Suprapubic skin (tissue), 4 donors: ENCODE data around the gene OAS1. TPM values are rescaled to one million over a fixed set of nuclear protein-coding genes. Genes with fewer than 3 reads are reported as not detected.

Experiments
- DNase-seq, 2 donors: peaks; one replicate each; pipeline ENCODE4 v3.0.0-alpha.2; 2019; ENCODE audit warnings: low spot score in 2 of 2
- H3K27ac ChIP-seq: fragments of 200-600 bp; sonication (generic); one replicate; pipeline ENCODE4 v1.5.1; 2019
- H3K27me3 ChIP-seq: fragments of 200-600 bp; sonication (generic); one replicate; pipeline ENCODE4 v1.5.1; 2019
- H3K36me3 ChIP-seq: fragments of 200-600 bp; sonication (generic); one replicate; pipeline ENCODE4 v1.5.1; 2019
- H3K4me1 ChIP-seq: fragments of 200-600 bp; sonication (generic); one replicate; pipeline ENCODE4 v1.5.1; 2019
- H3K4me3 ChIP-seq: fragments of 200-600 bp; sonication (generic); one replicate; pipeline ENCODE4 v1.5.1; 2019; ENCODE audit warnings: mild to moderate bottlenecking
- H3K9me3 ChIP-seq: fragments of 200-600 bp; sonication (generic); one replicate; pipeline ENCODE4 v1.5.1; 2019
- CTCF ChIP-seq, 2 donors: fragments of 200-600 bp in 1 of 2; fragments of 450-650 bp in 1 of 2; sonication (generic) in 1 of 2; IDR thresholded peaks; one replicate each; pipeline ENCODE4 v1.5.1; 2016 to 2019; ENCODE audit warnings: antibody characterized with exemption in 2 of 2, mild to moderate bottlenecking in 1 of 2, moderate library complexity in 1 of 2
- EP300 ChIP-seq: sonication (generic); formaldehyde crosslinking; IDR thresholded peaks from one replicate; pipeline ENCODE4 v1.6.1; 2017; ENCODE audit warnings: antibody characterized with exemption
- POLR2A ChIP-seq, 2 donors: fragments of 450-650 bp; IDR thresholded peaks; one replicate each; pipeline ENCODE4 v1.6.1; 2017; ENCODE audit warnings: antibody characterized with exemption in 2 of 2, mild to moderate bottlenecking in 2 of 2, moderate library complexity in 2 of 2
- POLR2AphosphoS5 ChIP-seq, 3 donors: sonication (generic); formaldehyde crosslinking; IDR thresholded peaks; one replicate each; pipeline ENCODE4 v1.6.1; 2017; ENCODE audit warnings: antibody characterized with exemption in 3 of 3
- WGBS: methylation state at CpG from one replicate; pipeline ENCODE4 v1.1.5; 2018; 5-methylcytosine and 5-hydroxymethylcytosine counted together
- total RNA-seq, 4 donors: library from RNA; depleted of rRNA; stranded (reverse); fragments of >200 nt; gene quantifications; one replicate each; pipeline ENCODE4 v1.1.0, GENCODE V29; 2016

Gene OAS1
- total RNA-seq, 4 donors from 2014 or later: 20.6 to 26.8 (median 23.5) TPM

GRCh38 chr12:112961074-112961473, 54.3 kb downstream of the OAS1 start:
- 91% methylated on average over 7 of the region's 7 CpGs for WGBS
- no peaks in the 10 kb centered on the region for H3K9me3 ChIP-seq
- TF ChIP-seq POLR2A (IDR thresholded peaks at IDR 0.05) (no peak), CTCF (IDR thresholded peaks at IDR 0.05) (no peak), EP300 (no peak), POLR2AphosphoS5 (IDR thresholded peaks at IDR 0.05) (no peak)
- no peak overlapping the region for H3K27ac ChIP-seq
- H3K27me3 ChIP-seq: no peaks in the 10 kb centered on the region
- peaks cover 54% of the 10 kb centered on the region for H3K36me3 ChIP-seq
- no peak for DNase-seq
- no peak overlapping the region for H3K4me3 ChIP-seq
- H3K4me1 ChIP-seq: no peaks in the 10 kb centered on the region

- no peak overlapping the region for H3K4me3 ChIP-seq
- H3K27ac ChIP-seq: no peak overlapping the region
- peaks cover 58% of the 10 kb centered on the region for H3K36me3 ChIP-seq
- H3K4me1 ChIP-seq: no peaks in the 10 kb centered on the region
- no peaks in the 10 kb centered on the region for H3K27me3 ChIP-seq
- no peaks in the 10 kb centered on the region for H3K9me3 ChIP-seq
- 88% methylated on average over 4 of the region's 4 CpGs for WGBS
- DNase-seq: no peak
- no peak for TF ChIP-seq CTCF (IDR thresholded peaks at IDR 0.05)
- no peak for TF ChIP-seq POLR2AphosphoS5 (IDR thresholded peaks at IDR 0.05)
Observed at GRCh38 chr12:112961536-112961935, 54.8 kb downstream of the OAS1 start.

GRCh38 chr12:112962561-112962960, 55.8 kb downstream of the OAS1 start:
- no peaks in the 10 kb centered on the region for H3K4me1 ChIP-seq
- WGBS: over 99% methylated on average over 7 of the region's 7 CpGs
- no peaks in the 10 kb centered on the region for H3K9me3 ChIP-seq
- no peak for DNase-seq
- H3K36me3 ChIP-seq: peaks cover 68% of the 10 kb centered on the region
- TF ChIP-seq CTCF (IDR thresholded peaks at IDR 0.05): no peak
- TF ChIP-seq POLR2AphosphoS5 (IDR thresholded peaks at IDR 0.05): no peak
- no peak for TF ChIP-seq EP300
- TF ChIP-seq POLR2A (IDR thresholded peaks at IDR 0.05): no peak
- H3K4me3 ChIP-seq: no peak overlapping the region
- no peaks in the 10 kb centered on the region for H3K27me3 ChIP-seq
- H3K27ac ChIP-seq: no peak overlapping the region

- H3K4me1 ChIP-seq: no peaks in the 10 kb centered on the region
- TF ChIP-seq CTCF (IDR thresholded peaks at IDR 0.05) (no peak), EP300 (no peak), POLR2A (IDR thresholded peaks at IDR 0.05) (no peak), POLR2AphosphoS5 (IDR thresholded peaks at IDR 0.05) (no peak)
- no peak overlapping the region for H3K4me3 ChIP-seq
- peaks cover 76% of the 10 kb centered on the region for H3K36me3 ChIP-seq
- WGBS: 94% methylated on average over 12 of the region's 14 CpGs
- no peaks in the 10 kb centered on the region for H3K27me3 ChIP-seq
- no peak for DNase-seq
- H3K27ac ChIP-seq: no peak overlapping the region
- no peaks in the 10 kb centered on the region for H3K9me3 ChIP-seq
Observed at GRCh38 chr12:112963227-112963861, 56.6 kb downstream of the OAS1 start.

- TF ChIP-seq EP300 (no peak), POLR2AphosphoS5 (IDR thresholded peaks at IDR 0.05) (no peak), POLR2A (IDR thresholded peaks at IDR 0.05) (no peak), CTCF (IDR thresholded peaks at IDR 0.05) (no peak)
- no peak for DNase-seq
Observed at GRCh38 chr12:112964067-112964670, 57.4 kb downstream of the OAS1 start.

More at GRCh38 chr12:112964067-112964670, 57.4 kb downstream of the OAS1 start:
- no peaks in the 10 kb centered on the region for H3K27me3 ChIP-seq
- no peak overlapping the region for H3K4me3 ChIP-seq
- H3K36me3 ChIP-seq: peaks cover 75% of the 10 kb centered on the region
- no peak overlapping the region for H3K27ac ChIP-seq
- H3K9me3 ChIP-seq: no peaks in the 10 kb centered on the region
- no peaks in the 10 kb centered on the region for H3K4me1 ChIP-seq
- 98% methylated on average over 6 of the region's 6 CpGs for WGBS
